Measurements from ENCODE around the gene CACNB3. TPM values are rescaled to one million over a fixed set of nuclear protein-coding genes. Genes with fewer than 3 reads are reported as not detected.
A peak's percentile ranks its signal among the peaks of the same experiment; 100 is the strongest.

The CACNB3 gene
- total and polyA plus RNA-seq, 2 of the 13 experiments (the other 11 are each of a cell fraction or from before 2014, with no cell fraction given): 0.29 to 0.54 TPM

DNA sequence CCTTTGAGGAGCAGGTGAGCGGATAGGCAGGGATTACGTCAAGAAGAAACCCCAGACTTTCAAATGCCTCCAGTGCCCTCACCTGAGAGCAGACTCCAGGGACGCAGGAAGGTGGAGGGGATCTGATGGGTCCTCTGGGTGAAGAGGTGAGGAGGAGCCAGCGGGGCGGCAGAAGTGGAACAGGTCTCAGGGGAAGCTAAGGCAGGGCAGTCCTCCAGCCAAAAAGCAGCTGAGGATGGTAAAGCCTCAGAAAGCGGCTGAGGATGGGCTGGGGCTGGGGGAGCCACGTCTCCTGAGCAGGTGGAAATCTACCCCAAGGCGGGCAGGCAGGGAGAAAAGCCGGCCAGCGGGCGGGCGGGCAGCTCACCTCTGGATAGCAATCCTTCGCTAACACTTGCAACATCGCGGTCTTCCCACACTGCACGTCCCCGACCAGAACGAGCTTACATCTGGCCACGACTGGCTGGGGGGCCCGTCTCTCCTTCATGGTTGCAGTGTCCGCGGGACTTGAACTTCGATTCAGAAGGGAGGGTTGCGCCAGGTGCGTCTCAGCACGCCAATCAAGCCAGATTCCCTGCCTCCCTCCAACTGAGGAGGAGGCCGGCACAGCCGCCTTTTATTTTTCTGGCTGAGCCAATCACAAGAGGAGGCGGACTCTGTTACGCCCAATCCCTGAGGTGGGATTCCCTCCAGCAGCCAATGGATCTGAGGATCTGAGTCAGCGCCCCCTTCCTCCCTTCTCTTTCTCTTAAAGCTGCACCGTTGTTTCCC, 47.2 kb downstream of the CACNB3 start, which contains the start of gene RND1 (continued):
- TF ChIP-seq, protein P1, sequence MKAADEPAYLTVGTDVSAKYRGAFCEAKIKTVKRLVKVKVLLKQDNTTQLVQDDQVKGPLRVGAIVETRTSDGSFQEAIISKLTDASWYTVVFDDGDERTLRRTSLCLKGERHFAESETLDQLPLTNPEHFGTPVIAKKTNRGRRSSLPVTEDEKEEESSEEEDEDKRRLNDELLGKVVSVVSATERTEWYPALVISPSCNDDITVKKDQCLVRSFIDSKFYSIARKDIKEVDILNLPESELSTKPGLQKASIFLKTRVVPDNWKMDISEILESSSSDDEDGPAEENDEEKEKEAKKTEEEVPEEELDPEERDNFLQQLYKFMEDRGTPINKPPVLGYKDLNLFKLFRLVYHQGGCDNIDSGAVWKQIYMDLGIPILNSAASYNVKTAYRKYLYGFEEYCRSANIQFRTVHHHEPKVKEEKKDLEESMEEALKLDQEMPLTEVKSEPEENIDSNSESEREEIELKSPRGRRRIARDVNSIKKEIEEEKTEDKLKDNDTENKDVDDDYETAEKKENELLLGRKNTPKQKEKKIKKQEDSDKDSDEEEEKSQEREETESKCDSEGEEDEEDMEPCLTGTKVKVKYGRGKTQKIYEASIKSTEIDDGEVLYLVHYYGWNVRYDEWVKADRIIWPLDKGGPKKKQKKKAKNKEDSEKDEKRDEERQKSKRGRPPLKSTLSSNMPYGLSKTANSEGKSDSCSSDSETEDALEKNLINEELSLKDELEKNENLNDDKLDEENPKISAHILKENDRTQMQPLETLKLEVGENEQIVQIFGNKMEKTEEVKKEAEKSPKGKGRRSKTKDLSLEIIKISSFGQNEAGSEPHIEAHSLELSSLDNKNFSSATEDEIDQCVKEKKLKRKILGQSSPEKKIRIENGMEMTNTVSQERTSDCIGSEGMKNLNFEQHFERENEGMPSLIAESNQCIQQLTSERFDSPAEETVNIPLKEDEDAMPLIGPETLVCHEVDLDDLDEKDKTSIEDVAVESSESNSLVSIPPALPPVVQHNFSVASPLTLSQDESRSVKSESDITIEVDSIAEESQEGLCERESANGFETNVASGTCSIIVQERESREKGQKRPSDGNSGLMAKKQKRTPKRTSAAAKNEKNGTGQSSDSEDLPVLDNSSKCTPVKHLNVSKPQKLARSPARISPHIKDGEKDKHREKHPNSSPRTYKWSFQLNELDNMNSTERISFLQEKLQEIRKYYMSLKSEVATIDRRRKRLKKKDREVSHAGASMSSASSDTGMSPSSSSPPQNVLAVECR (CRISPR knock-in tag; IDR thresholded peaks at IDR 0.05; ENCODE audit: borderline replicate concordance): peak; percentile 73; the same call in 1 of the 2 replicates
- TF ChIP-seq MIXL1 (CRISPR knock-in tag; IDR thresholded peaks at IDR 0.05): no peak
- TF ChIP-seq, protein P2, sequence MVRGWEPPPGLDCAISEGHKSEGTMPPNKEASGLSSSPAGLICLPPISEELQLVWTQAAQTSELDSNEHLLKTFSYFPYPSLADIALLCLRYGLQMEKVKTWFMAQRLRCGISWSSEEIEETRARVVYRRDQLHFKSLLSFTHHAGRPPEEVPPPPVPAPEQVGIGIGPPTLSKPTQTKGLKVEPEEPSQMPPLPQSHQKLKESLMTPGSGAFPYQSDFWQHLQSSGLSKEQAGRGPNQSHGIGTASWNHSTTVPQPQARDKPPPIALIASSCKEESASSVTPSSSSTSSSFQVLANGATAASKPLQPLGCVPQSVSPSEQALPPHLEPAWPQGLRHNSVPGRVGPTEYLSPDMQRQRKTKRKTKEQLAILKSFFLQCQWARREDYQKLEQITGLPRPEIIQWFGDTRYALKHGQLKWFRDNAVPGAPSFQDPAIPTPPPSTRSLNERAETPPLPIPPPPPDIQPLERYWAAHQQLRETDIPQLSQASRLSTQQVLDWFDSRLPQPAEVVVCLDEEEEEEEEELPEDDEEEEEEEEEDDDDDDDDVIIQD (CRISPR knock-in tag; IDR thresholded peaks at IDR 0.05; ENCODE audit: low read depth): peak; percentile 11; the same call in 1 of the 2 replicates
- TF ChIP-seq, protein P3, sequence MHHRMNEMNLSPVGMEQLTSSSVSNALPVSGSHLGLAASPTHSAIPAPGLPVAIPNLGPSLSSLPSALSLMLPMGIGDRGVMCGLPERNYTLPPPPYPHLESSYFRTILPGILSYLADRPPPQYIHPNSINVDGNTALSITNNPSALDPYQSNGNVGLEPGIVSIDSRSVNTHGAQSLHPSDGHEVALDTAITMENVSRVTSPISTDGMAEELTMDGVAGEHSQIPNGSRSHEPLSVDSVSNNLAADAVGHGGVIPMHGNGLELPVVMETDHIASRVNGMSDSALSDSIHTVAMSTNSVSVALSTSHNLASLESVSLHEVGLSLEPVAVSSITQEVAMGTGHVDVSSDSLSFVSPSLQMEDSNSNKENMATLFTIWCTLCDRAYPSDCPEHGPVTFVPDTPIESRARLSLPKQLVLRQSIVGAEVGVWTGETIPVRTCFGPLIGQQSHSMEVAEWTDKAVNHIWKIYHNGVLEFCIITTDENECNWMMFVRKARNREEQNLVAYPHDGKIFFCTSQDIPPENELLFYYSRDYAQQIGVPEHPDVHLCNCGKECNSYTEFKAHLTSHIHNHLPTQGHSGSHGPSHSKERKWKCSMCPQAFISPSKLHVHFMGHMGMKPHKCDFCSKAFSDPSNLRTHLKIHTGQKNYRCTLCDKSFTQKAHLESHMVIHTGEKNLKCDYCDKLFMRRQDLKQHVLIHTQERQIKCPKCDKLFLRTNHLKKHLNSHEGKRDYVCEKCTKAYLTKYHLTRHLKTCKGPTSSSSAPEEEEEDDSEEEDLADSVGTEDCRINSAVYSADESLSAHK (CRISPR knock-in tag; IDR thresholded peaks at IDR 0.05; ENCODE audit: borderline replicate concordance): no peak
- TF ChIP-seq, protein P4, sequence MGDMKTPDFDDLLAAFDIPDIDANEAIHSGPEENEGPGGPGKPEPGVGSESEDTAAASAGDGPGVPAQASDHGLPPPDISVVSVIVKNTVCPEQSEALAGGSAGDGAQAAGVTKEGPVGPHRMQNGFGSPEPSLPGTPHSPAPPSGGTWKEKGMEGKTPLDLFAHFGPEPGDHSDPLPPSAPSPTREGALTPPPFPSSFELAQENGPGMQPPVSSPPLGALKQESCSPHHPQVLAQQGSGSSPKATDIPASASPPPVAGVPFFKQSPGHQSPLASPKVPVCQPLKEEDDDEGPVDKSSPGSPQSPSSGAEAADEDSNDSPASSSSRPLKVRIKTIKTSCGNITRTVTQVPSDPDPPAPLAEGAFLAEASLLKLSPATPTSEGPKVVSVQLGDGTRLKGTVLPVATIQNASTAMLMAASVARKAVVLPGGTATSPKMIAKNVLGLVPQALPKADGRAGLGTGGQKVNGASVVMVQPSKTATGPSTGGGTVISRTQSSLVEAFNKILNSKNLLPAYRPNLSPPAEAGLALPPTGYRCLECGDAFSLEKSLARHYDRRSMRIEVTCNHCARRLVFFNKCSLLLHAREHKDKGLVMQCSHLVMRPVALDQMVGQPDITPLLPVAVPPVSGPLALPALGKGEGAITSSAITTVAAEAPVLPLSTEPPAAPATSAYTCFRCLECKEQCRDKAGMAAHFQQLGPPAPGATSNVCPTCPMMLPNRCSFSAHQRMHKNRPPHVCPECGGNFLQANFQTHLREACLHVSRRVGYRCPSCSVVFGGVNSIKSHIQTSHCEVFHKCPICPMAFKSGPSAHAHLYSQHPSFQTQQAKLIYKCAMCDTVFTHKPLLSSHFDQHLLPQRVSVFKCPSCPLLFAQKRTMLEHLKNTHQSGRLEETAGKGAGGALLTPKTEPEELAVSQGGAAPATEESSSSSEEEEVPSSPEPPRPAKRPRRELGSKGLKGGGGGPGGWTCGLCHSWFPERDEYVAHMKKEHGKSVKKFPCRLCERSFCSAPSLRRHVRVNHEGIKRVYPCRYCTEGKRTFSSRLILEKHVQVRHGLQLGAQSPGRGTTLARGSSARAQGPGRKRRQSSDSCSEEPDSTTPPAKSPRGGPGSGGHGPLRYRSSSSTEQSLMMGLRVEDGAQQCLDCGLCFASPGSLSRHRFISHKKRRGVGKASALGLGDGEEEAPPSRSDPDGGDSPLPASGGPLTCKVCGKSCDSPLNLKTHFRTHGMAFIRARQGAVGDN (CRISPR knock-in tag; IDR thresholded peaks at IDR 0.05): peak; percentile 72
- TF ChIP-seq CBX1 (IDR thresholded peaks at IDR 0.05; ENCODE audit: low read depth): no peak
- TF ChIP-seq, protein P5, sequence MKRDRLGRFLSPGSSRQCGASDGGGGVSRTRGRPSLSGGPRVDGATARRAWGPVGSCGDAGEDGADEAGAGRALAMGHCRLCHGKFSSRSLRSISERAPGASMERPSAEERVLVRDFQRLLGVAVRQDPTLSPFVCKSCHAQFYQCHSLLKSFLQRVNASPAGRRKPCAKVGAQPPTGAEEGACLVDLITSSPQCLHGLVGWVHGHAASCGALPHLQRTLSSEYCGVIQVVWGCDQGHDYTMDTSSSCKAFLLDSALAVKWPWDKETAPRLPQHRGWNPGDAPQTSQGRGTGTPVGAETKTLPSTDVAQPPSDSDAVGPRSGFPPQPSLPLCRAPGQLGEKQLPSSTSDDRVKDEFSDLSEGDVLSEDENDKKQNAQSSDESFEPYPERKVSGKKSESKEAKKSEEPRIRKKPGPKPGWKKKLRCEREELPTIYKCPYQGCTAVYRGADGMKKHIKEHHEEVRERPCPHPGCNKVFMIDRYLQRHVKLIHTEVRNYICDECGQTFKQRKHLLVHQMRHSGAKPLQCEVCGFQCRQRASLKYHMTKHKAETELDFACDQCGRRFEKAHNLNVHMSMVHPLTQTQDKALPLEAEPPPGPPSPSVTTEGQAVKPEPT (CRISPR knock-in tag; IDR thresholded peaks at IDR 0.05; ENCODE audit: low read depth): 0 out of 2 replicates have a peak, but pooled peaks have one; percentile 59
- peak; percentile 49; the same call in 1 of the 2 replicates for TF ChIP-seq PCBP1 (IDR thresholded peaks at IDR 0.05; ENCODE audit: borderline replicate concordance, low read depth, low read length)
- no peak for TF ChIP-seq CHD4 (IDR thresholded peaks at IDR 0.05; ENCODE audit: borderline replicate concordance, low read length)
- TF ChIP-seq ZNF891 (CRISPR knock-in tag; IDR thresholded peaks at IDR 0.05): peak; percentile 36; the same call in 1 of the 2 replicates
- TF ChIP-seq EED (CRISPR knock-in tag; IDR thresholded peaks at IDR 0.05): peak; percentile 83
- TF ChIP-seq, protein P6, sequence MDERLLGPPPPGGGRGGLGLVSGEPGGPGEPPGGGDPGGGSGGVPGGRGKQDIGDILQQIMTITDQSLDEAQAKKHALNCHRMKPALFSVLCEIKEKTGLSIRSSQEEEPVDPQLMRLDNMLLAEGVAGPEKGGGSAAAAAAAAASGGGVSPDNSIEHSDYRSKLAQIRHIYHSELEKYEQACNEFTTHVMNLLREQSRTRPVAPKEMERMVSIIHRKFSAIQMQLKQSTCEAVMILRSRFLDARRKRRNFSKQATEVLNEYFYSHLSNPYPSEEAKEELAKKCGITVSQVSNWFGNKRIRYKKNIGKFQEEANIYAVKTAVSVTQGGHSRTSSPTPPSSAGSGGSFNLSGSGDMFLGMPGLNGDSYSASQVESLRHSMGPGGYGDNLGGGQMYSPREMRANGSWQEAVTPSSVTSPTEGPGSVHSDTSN (CRISPR knock-in tag; IDR thresholded peaks at IDR 0.05): peak; percentile 72
